NCI-H1048 (cell line): Measurements from ENCODE around the gene HSD17B8.

Experiments
- DNase-seq: peaks from one replicate; lab custom pipeline; 2025; lab: John Stamatoyannopoulos, UW

The HSD17B8 gene

DNA sequence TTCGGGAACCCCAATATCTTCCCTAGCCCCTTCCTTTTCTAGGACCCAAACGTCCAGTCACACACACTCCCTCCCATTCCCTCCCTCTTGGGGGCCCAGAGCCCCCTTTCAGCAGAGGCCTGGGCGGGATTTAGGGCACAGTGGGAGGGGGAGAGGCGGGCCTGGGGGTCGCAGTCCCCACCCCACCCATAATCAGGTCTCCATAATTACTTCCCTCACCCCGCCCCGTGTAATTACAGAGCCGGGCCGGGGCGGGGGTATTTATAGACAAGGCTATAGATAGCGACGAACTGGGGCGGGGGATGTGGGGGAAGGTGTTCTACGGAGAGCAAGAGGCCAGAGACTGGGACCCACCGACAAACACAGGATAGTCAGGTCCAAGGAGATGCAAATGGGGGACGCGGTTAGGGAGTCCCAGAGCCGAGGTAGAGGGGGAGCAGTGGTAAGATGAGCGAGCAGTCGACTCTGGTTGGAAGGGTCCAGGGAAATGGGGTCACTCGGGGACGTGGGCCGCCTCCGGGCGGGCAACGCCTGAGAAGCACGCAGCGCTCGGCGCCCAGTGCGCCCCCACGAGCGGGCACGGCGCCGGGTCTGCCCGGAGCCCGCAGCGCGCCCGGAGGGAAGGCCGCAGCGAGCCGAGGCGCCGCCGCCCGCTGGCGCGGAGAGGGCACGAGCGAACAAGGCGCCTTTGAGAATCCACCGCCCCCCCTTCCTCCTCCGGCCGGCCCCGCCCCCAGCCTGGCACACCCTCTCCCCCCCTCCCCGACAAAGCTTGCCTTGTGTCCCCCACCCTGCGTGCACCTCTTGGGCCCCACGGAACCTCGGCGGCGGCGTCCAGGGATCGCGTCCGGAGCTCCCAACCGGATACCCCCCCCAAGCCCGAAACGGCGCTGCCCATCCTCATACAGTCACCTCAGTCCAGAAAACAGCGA is 11.5 kb upstream of the HSD17B8 start:
- DNase-seq = no peak

DNA sequence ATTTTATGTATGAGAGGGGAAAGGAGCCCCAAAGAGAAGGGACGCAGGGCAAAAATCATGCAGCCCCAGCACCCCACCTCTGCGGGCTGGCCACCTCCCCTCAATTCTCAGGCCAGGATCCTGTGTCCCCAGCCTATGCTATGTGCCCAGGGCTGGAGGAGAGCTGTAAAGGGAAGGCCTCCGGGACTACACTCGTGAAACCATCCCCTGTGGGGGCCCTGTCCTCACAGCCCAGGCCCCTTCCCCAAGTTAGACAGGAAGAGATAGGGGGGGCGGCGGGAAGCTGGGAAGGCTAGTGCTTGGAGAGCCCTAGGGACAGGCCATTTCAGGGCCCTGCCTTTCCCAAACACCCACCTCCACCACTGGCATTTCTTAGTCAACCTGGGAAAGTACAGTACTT is 10.8 kb upstream of the HSD17B8 start:
- no peak for DNase-seq

DNA sequence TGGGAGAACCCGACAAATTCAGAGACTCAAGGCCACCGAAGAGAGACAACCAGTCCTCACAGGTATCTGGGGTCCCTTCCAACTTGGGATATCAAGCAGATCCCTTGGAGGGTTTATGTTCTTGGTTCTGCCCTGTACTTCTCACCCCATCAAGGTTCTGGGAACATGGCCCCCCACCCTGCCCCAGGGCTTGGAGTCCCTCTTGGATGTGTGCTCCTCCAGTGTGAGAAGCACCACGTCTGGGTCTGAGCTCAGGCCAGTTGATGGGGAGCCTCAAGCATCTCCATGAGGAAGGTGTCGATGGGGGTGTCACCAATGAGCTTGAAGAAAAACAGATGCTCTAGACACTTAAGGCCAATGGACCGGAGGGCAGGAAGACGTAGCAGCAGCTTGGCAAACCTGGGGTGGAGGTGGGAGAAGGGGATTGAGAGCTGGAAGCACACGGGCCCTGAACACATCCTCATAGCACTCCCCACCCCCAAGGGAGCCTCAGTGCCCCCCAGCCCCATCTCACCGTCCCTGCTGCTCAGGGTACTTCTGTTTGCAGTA is 9.9 kb upstream of the HSD17B8 start:
- DNase-seq = no peak

DNA sequence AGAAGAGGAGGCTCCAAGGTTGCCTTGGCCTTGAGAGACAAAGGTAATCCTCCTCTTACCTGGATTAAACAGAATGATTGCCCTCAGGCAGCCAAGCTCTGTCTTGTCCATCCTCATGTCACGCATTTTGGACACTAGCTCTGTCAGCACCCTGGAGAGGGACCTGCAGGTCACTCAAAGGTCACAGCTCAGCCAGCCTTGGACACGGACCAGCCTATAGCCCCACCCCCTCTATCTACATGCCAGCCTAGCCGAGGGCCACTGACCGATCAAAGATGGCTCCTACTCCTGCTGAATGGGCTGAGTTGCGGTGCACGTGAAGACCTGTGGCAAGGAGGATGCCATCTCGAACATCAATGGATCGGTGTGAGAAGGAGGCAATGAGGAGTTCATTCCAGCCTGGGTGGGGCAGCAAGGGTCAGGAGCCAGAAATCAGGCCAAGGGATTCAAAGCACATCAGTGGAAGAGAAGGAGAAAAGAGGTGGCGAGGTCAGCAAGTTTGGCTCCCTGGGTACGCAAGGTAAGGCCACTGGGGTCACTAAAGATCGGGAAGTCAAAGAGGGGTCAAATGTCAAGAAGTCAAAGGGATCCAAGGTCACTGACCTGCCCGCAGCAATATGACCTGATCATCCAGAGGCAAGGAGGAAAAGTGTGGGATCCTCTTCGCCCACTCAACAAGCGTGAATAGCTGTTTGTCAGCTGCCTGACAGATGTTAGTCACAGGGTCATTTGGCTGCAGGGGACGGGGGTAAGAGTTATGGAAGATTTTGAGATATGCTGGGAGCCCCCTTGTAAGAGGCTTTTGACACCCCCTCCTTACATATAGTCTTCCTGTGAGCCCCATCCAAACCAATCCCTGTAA is 8.9 kb upstream of the HSD17B8 start:
- no peak for DNase-seq

DNA sequence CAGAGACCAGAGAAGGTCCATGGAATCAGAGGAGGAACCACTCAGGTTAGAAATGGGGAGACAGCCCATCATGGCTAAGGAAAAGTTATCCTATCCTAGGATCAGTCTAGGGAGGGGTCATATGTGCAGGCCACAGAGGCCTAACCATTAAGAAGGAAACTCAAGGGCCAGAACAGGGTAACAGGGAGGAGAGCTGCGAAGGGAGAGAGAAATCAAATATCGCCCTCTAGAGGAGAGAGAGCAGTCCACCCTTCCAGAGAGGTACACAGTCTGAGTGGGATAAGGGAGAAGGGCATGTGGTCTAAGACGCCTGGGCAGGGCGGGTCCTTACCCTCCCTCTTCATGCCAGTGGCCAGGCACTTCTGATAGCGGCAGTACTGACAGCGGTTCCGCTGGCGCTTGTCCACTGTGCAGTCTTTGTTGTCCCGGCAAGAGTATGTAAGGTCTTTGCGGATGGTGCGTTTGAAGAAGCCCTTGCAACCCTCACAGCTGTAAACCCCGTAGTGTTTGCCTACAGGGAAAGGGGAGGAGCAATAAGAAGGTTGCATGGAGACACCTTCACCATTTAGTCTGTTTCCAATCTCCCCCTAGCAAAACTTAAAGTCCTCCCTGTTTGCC is 6.9 kb upstream of the HSD17B8 start:
- DNase-seq = peak; percentile 51

DNA sequence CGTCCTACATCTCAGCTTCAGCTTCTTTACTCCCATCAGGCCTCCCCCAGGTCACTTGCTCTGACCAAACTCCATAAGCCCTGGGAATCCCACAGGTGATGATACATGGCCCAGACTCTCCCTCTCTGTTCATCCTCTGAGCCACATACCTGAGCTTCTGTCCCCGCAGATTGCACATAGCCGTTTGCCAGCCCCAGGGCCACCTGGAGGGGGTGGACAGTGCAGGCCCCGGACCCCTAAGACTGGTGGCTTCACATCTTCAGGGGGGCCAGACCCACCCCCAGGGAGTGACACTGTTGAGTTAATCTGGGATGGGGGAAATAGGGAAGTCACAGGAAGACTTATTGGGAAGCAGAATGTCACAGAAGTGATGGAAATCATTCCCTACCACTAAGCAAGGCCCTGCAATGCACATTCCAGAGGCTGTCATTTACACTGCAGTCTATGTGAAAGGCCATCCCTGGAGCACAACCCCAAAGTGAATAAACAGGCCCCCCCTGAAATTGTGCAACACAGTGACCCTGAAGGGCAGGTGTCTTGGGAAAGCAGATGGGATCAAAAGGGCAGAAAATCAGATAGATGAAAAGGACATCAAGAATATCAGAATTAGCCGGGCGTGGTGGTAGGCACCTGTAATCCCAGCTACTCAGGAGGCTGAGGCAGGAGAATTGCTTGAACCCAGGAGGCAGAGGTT is 6.1 kb upstream of the HSD17B8 start:
- DNase-seq = no peak

DNA sequence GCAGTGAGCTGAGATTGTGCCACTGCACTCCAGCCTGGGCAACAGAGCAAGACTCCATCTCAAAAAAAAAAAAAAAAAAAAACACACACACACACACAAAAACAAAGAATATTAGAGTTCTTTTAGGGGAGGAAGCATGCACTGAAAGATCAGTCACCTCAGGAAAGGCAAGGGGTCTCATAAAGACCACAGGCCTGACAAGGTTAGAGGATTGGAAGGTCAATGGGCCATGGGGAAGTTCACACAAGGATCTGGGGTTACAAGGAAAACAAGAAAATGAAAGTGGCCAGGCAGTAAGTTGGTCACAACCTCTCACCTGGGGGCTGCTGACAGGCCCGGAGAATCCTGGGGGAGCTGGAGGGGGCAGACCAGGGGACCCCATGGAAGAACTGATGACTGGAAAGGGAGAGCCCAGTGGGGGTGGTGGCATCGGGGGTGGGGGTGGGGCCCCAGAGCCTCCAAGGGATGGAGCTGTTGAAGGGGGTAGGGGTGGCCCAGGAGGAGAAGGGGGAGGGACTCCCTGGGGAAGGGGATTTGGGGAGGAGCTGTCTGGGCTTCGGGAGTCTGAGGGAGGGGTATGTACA is 5.5 kb upstream of the HSD17B8 start:
- no peak for DNase-seq

DNA sequence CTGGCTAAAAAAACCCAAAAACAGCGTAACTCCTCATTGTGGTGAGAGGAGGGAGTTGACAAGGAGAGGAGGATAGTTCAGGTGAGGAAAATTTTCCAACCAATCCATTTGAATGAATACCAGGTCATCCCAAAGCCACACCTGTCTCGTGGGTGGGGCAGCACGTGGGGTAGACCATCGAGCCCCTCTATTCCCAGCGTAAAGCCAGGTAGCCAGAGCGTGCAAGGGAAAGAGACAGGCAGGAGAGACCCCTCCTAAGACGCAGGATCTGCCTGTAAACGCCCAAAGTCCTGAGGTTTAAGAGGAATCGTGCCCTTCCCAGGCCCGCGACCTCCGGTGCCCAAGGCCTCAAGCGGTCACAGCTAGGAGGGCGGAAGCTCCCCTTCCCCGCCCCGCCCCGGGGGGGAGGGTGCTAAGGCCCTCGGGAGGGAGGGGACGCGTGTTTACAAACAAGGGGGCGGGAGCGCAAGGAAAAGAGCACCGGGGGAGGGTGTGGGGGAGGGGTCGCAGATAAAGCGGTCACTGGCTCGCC is 4.7 kb upstream of the HSD17B8 start:
- DNase-seq = peak; percentile 43

DNA sequence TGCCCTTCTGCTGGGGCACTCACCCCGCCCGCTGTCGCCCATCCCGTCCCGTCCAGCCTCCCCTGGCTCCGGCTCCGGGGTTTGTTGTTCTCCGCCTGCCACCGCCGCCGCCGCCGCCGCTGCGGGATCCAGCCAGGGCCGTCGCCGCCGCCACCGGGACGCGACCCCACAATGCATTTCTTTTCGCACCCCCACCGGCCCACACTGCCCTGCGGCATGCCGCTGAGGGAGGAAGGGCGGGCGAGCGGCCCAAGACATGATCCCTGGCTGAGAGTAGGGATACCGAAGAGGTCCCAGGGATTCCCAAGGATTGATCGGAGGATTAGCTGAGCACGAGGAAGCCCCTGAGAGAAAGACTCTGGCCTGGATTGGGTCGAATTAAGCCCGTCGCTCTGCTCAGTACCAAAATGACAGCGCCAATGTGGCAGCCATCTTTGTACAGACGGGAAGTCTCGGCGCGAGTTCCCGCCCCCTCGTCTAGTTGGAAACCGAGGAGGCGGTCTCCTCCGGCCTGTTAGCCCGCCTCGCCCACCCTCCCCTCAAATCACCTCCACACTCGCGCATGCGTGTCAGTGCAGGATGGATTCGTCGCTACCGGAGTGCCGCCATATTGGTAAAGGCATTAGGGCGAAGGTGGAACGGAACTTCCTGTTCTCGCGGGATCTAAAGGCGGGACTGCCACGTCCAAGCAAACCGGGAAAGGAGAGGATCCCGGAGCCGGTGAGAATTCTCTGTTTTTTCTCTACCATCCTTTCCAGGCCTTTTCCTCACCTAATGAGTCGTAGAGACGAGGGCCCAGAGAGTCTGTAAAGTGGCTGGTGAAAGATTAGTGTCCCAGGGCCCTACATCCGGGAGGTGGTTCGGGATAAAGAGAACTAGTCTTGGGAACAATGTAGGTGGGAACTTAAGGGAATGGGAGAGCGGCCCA is 4.0 kb upstream of the HSD17B8 start, which contains the start of the genes RXRB and SLC39A7:
TSS of gene RXRB (minus strand) at position 447 of the 928 bp plus-strand sequence. CDS start at position 258, 189 bp downstream.
TSS of gene SLC39A7 (plus strand) at position 649 of the 928 bp plus-strand sequence. CDS start 379 bp downstream, outside the sequence.
- DNase-seq = peak; percentile 97

DNA sequence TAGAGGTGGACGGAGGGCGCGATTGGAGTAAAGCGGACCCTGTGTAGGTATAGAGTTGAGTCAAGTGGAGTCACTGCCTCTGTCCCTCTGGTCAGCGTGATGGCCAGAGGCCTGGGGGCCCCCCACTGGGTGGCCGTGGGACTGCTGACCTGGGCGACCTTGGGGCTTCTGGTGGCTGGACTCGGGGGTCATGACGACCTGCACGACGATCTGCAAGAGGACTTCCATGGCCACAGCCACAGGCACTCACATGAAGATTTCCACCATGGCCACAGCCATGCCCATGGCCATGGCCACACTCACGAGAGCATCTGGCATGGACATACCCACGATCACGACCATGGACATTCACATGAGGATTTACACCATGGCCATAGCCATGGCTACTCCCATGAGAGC is 3.3 kb upstream of the HSD17B8 start:
- no peak for DNase-seq

DNA sequence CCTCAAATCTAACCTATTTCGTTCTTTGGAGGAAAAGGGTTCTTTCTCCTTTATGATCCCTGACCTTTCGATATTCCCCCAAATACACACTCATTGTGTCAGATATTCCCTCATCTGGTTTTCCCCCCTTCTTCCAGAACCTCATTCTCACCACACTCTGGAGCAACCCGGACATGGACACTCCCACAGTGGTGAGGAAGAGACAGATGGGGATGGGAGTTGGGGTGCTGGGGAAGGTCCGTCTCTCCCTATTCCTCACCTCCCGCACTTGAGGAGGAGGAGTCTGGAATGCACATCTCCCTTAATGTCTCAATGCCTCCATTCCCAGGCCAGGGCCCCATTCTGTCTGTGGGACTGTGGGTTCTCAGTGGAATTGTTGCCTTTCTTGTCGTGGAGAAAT is 2.5 kb upstream of the HSD17B8 start:
- no peak for DNase-seq

DNA sequence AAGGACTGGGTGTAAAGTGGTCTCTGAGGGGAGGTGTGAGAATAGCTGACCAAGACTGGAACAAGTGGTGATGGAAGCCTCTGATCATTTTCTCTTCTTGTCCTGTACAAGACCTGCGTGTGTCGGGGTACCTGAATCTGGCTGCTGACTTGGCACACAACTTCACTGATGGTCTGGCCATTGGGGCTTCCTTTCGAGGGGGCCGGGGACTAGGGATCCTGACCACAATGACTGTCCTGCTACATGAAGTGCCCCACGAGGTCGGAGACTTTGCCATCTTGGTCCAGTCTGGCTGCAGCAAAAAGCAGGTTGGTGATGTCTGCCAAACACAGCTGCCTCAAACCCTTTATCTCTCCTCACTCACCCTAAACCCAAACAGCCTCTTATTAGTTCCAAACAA is 1.7 kb upstream of the HSD17B8 start:
- no peak for DNase-seq

DNA sequence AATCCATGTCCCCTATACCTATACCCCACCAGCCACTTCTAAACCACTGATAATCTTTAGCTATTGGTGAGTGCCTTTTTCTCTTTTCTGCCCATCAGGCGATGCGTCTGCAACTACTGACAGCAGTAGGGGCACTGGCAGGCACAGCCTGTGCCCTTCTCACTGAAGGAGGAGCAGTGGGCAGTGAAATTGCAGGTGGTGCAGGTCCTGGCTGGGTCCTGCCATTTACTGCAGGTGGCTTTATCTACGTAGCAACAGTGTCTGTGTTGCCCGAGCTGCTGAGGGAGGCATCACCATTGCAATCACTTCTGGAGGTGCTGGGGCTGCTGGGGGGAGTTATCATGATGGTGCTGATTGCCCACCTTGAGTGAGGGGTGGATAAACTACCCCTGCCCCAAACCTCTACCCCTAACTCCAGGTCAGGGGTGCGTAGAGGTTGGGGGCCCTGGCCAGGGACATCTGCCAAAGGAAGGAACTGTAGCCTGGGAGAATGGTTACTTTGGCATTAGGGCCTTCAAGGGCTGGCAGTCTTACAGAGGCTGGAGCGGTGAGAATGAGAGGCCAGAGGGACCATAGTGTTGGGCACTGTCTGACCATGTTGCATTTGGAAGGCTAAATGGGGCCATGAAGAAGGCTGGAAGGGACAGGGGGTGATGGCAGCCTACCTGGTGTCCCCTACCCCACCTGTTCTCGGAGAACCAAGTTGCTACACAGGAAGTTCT is 851 bp upstream of the HSD17B8 start:
- DNase-seq = no peak

DNA sequence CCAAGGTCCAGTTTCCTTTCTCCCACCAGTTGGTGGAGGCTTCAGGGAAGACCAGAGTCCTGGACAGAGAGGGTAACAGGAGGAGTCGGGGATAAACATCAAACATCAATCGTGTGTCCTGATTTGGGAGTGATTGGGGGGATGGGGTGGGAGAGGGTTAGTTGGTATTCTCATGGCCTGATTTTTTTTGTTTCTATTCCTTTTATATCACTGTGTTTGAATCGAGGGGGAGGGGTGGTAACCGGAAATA is 365 bp upstream of the HSD17B8 start:
- DNase-seq = no peak

DNA sequence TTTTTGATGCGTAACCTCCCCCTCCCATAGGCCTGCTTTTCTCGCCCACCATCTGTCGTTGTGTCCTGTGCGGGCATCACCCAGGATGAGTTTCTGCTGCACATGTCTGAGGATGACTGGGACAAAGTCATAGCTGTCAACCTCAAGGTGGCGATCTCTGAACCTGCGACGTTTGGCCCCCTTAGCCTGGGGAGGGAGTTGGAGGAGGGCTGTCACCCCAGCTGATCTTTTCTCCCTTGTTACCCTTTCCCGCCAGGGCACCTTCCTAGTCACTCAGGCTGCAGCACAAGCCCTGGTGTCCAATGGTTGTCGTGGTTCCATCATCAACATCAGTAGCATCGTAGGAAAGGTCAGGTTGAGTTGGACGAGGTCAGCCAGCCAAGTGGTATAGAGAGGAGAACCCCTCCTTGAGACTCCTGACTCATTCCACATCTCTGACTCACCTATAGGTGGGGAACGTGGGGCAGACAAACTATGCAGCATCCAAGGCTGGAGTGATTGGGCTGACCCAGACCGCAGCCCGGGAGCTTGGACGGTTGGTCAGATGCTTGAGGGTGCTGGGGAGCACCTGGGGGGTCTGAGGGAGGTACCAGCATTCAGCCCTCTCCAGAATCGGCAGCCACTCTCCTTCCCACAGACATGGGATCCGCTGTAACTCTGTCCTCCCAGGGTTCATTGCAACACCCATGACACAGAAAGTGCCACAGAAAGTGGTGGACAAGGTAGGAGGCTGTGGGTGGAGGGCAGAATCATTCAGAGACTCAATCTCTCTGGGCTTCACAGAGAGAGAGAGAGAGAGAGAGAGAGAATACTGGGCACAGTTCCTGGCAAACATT is 954 bp downstream of the HSD17B8 start:
- DNase-seq = no peak

DNA sequence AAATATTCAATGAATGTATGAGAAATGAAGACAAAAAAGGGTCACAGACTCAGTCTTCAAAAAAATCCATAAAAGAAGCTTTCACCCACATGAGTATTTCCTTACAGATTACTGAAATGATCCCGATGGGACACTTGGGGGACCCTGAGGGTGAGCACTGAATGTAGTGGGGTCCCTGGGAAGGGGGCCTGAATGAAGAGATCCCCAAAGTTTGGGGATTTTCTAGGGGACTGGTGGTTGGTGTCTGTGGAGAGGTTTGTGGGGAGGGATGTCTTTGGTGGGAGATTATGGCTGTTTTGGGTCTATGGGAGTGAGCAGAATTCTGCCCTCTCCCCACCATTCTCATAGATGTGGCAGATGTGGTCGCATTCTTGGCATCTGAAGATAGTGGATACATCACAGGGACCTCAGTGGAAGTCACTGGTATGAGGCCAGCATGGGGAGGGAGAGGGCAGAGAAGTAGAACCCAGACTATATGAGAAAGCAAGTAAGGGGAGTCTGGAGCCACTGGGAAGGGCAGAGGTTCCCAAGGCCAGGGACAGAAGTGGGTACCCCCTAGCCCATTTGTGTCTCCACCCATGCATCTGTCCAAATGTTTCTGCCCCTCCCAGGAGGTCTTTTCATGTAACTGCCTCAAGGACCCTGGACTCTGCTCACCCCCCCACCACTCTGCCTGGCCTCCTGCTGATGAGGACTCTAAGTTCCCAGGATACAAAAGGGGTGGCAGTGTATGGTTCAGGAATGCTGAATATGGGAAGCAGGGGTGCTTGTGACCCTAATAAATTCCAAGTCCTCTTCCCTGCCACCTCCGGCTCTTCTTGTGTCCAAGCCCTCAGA is 1.8 kb downstream of the HSD17B8 start:
- no peak for DNase-seq

DNA sequence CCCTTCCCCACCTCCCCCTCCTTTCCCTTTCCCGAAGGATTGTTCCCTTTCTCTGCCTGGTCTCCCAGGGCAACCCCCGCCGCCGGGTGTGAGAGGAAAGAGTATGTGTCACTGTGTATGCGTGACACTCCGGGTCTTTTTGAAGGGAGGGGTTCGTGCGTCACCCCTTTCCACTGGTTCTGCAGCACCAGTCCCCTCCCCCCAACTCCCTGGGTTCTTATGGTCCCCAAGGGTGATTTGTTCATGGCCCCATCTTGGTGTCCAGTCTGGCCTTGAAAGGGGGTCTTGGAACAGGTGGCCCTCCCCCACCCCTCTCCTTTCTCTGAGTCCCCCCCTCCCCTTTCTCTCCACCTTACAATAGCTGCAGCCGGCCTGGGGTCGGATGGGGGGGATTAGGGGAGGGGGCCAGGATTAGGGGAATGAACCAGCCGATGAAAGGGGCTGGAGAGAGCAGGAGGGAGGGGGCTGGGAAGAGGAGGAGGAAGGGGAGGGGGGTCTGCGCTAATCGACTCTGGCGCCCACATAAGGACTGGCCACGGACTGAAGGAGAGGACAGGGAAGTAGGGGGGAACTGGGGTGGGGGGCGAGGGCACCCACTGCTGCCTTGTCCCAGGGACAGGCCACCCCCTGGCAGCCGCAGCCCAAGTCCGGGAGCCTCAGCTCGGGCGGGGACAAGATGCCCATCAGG is 2.6 kb downstream of the HSD17B8 start:
- no peak for DNase-seq
